OCI-LY7 (cell line): ENCODE results near the gene ATP2C2. TPM values are rescaled to one million over a fixed set of nuclear protein-coding genes. Genes with fewer than 3 reads are reported as not detected.

Source experiments
- BruUV-seq: library from RNA; stranded (reverse); fragments of 400-500 nt; replicated peaks from 2 replicates; lab custom pipeline; 2021; lab: Mats Ljungman, UMichigan
- CTCF ChIA-PET: fragments of 300-600 bp; sonication (Branson Sonifier 250); formaldehyde crosslinking; loops from one replicate; lab custom pipeline; 2022; ENCODE audit warnings: antibody characterized with exemption; ENCODE audit not compliant: unreplicated experiment; lab: Charles Lee
- POLR2A ChIA-PET: fragments of 300-600 bp; sonication (Branson Sonifier 250); formaldehyde crosslinking; loops from one replicate; lab custom pipeline; 2022; ENCODE audit warnings: antibody characterized with exemption; lab: Charles Lee
- DNase-seq: peaks from one replicate; pipeline ENCODE4 v3.0.0-alpha.2; 2015; ENCODE audit warnings: low spot score
- H2AFZ ChIP-seq: fragments of 200-600 bp; sonication (generic), shearing (Covaris generic); 2 replicates; pipeline ENCODE4 v1.6.1; 2014; ENCODE audit warnings: mild to moderate bottlenecking, antibody characterized with exemption, low read length, moderate library complexity
- H3K27ac ChIP-seq: fragments of 200-600 bp; sonication (generic); 2 replicates; pipeline ENCODE4 v1.5.1; 2014; ENCODE audit warnings: mixed run types, low read depth, mild to moderate bottlenecking, moderate library complexity, low read length, inconsistent platforms; ENCODE audit not compliant: poor library complexity, severe bottlenecking
- H3K36me3 ChIP-seq: fragments of 200-600 bp; sonication (generic); 2 replicates; pipeline ENCODE4 v1.6.1; 2014; ENCODE audit warnings: mild to moderate bottlenecking, antibody characterized with exemption, low read length, moderate library complexity, mixed read lengths; ENCODE audit not compliant: insufficient read depth
- H3K4me1 ChIP-seq: fragments of 200-600 bp; sonication (generic); 2 replicates; pipeline ENCODE4 v1.5.1; 2014; ENCODE audit warnings: mild to moderate bottlenecking, low read length; ENCODE audit not compliant: insufficient read depth, poor library complexity, severe bottlenecking
- H3K4me2 ChIP-seq: fragments of 200-600 bp; sonication (generic); 2 replicates; pipeline ENCODE4 v1.6.1; 2014; ENCODE audit warnings: mild to moderate bottlenecking, low read length
- H3K4me3 ChIP-seq: fragments of 200-600 bp; sonication (generic); 2 replicates; pipeline ENCODE4 v1.5.1; 2014; ENCODE audit warnings: mild to moderate bottlenecking, low read depth, low read length; ENCODE audit not compliant: poor library complexity, severe bottlenecking
- H3K79me2 ChIP-seq: fragments of 200-600 bp; sonication (generic); 2 replicates; pipeline ENCODE4 v1.6.1; 2016; ENCODE audit warnings: low read depth, mild to moderate bottlenecking, low read length, moderate library complexity, mixed read lengths; ENCODE audit not compliant: insufficient read depth
- H3K9me2 ChIP-seq: fragments of 200-600 bp; sonication (generic); 2 replicates; pipeline ENCODE4 v1.6.1; 2016; ENCODE audit warnings: mild to moderate bottlenecking, low read length, mixed read lengths; ENCODE audit not compliant: insufficient read depth
- H3K9me3 ChIP-seq: fragments of 200-600 bp; sonication (generic); 2 replicates; pipeline ENCODE4 v1.6.1; 2014; ENCODE audit warnings: mild to moderate bottlenecking, mixed run types, low read length, mixed read lengths
- H4K20me1 ChIP-seq: fragments of 200-600 bp; sonication (generic); 2 replicates; pipeline ENCODE4 v1.6.1; 2014; ENCODE audit warnings: mild to moderate bottlenecking, antibody characterized with exemption, low read length, moderate library complexity, mixed read lengths; ENCODE audit not compliant: insufficient read depth
- EZH2phosphoT487 ChIP-seq: fragments of 200-600 bp; sonication (generic); IDR thresholded peaks from 2 replicates; pipeline ENCODE4 v1.6.1; 2018; ENCODE audit warnings: low read depth, borderline replicate concordance, mild to moderate bottlenecking, mixed run types, antibody characterized with exemption, low read length, moderate library complexity, mixed read lengths
- intact Hi-C: fragments of 100-400 bp; cut with micrococcal nuclease; formaldehyde crosslinking; loops from one replicate; pipeline ENCODE4 v1.10.0; 2022; ENCODE audit not compliant: unreplicated experiment
- total RNA-seq, 2 experiments: library from RNA; depleted of rRNA in 1 of 2; stranded (reverse); fragments of >200 nt in 1 of 2; shearing (Covaris generic) in 1 of 2; gene quantifications; 2 replicates each; pipeline ENCODE4 v1.2.3, GENCODE V29; 2014 to 2022
- TF ChIP-seq, protein P1 (sequence below): fragments of 200-600 bp; sonication (generic); conservative IDR thresholded peaks from 2 replicates; pipeline ENCODE4 v1.5.1; 2014; ENCODE audit warnings: mild to moderate bottlenecking, antibody characterized with exemption, low read length, moderate library complexity, mixed read lengths

ATP2C2 gene
- total RNA-seq, 2 experiments from 2014 or later, result 0.66 TPM; not detected in 1

DNA sequence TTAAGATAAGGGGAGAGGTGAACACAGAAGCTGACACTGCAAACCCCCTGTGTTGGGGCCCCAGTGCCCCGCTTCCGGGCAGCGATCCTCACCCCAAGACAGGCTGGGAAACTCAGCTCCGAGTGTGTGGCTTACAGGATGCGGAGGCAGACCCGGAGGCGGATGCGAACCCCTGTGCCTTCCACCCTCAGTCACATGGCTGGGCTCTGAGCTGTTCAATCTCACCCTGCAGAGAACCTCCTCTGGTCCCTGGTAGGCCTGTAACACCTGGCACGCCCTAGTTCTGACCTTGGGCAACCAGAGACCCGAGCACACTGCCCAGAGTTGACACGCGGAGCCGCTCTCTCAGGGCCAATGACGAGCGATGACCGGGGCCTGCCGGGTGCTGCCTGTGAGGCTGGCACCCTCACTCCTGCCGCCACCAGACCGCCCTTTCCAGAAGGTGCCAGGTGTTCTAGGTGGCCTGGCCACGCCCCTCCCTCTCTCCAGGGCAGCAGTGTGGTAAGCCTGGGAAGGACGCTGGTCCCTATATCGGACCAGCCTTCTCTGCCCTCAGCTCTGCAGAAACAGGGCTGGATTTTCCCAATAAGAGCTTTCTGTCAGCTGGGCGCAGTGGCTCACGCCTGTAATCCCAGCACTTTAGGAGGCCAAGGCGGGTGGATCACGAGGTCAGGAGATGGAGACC is 112.9 kb downstream of the ATP2C2 start:
- DNase-seq, result no peak
- Histone ChIP-seq H4K20me1 (no peaks in the 10 kb centered on the region), H2AFZ (no peak overlapping the region), H3K9me3 (no peaks in the 10 kb centered on the region), H3K36me3 (no peaks in the 10 kb centered on the region), H3K4me1 (no peaks in the 10 kb centered on the region), H3K79me2 (no peaks in the 10 kb centered on the region), H3K9me2 (no peaks in the 10 kb centered on the region), H3K27ac (no peak overlapping the region), H3K4me3 (no peak overlapping the region), H3K4me2 (no peak overlapping the region)
- ChIA-PET POLR2A (interaction anchor here (0.6 kb wide), 1 partner anchor 123 kb away, joined by 8 read pairs; no protein-coding TSS in a partner anchor), CTCF (no interaction called here)
- BruUV-seq, result no TSS peak
- intact Hi-C loops, result no loop called here
- no peak for TF ChIP-seq EZH2phosphoT487
- TF ChIP-seq, protein P1, sequence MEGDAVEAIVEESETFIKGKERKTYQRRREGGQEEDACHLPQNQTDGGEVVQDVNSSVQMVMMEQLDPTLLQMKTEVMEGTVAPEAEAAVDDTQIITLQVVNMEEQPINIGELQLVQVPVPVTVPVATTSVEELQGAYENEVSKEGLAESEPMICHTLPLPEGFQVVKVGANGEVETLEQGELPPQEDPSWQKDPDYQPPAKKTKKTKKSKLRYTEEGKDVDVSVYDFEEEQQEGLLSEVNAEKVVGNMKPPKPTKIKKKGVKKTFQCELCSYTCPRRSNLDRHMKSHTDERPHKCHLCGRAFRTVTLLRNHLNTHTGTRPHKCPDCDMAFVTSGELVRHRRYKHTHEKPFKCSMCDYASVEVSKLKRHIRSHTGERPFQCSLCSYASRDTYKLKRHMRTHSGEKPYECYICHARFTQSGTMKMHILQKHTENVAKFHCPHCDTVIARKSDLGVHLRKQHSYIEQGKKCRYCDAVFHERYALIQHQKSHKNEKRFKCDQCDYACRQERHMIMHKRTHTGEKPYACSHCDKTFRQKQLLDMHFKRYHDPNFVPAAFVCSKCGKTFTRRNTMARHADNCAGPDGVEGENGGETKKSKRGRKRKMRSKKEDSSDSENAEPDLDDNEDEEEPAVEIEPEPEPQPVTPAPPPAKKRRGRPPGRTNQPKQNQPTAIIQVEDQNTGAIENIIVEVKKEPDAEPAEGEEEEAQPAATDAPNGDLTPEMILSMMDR, result no peak

- intact Hi-C loops, result no loop called here
- Histone ChIP-seq H3K79me2 (no peaks in the 10 kb centered on the region), H3K9me2 (no peaks in the 10 kb centered on the region), H3K9me3 (no peaks in the 10 kb centered on the region), H3K36me3 (no peaks in the 10 kb centered on the region), H2AFZ (no peak overlapping the region), H3K4me3 (no peak overlapping the region), H3K27ac (no peak overlapping the region), H3K4me1 (no peaks in the 10 kb centered on the region), H3K4me2 (no peak overlapping the region), H4K20me1 (no peaks in the 10 kb centered on the region)
- DNase-seq, result no peak
- ChIA-PET POLR2A (no interaction called here), CTCF (no interaction called here)
- no peak for TF ChIP-seq EZH2phosphoT487
- BruUV-seq, result no TSS peak
These were observed 113.9 kb downstream of the ATP2C2 start for GRCh38 chr16:84482001-84482891.

DNA sequence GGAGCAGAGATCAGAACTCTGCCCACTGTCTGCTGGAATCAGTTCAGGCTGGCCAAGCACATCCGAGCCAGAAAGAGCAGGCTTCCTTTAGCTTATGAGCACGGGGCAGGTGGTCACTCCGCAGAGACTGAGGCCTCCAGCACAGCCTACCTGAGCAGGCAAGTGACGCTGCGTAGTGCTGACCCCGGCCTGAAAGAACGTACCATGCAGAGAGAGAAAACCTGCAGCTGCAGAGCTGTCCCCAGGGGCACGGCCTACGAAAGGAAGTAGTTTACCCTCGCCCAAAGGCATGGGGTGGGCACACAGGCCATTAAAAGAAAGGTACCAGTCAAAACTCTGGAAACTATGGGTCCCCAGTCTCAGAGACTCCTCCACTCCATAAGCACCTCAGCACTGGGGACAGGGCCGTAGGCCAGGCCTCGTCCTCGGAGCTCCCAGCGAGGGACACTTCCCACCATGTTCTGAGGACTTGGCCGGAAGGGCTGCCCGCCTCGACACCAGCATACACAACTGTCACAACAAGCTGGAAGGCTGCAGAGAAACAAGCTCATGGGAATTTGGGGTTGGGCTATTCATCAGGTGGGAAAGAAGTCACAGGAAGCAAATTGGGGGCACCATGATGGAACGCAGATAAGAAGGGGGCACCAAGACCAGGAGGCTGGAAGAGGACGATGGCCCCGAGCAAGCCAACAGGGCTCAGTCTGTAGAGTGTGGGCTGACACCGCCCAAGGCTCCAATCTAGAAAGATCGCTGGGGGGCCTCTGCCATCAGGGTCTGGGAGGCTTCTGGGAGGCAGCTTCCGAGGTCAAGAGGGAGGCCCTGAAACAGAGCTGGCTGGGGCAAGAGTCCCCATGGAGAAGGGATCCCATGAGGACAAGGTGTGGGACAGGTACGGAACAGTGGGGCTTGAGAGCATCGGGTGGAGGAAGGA is 114.9 kb downstream of the ATP2C2 start:
- no peak overlapping the region for H2AFZ ChIP-seq
- POLR2A ChIA-PET, result interaction anchor here (0.6 kb wide), 1 partner anchor 25 kb away, joined by 4 read pairs; no protein-coding TSS in a partner anchor
- intact Hi-C loops, result no loop called here
- no peaks in the 10 kb centered on the region for H4K20me1 ChIP-seq
- no peaks in the 10 kb centered on the region for H3K36me3 ChIP-seq
- no peak for DNase-seq
- BruUV-seq, result no TSS peak
- TF ChIP-seq, protein P1, result no peak
- no peak for TF ChIP-seq EZH2phosphoT487
- no peaks in the 10 kb centered on the region for H3K4me1 ChIP-seq
- H3K9me3 ChIP-seq, result no peaks in the 10 kb centered on the region
- no peak overlapping the region for H3K4me2 ChIP-seq
- CTCF ChIA-PET, result no interaction called here
- no peaks in the 10 kb centered on the region for H3K9me2 ChIP-seq
- no peak overlapping the region for H3K4me3 ChIP-seq
- H3K27ac ChIP-seq, result no peak overlapping the region
- no peaks in the 10 kb centered on the region for H3K79me2 ChIP-seq
